OCI-LY1 (cell line): ENCODE measurements around the gene NTRK3.

Experiments used
- EZH2 ChIP-seq: fragments of 200-600 bp; sonication (generic), shearing (Covaris generic); IDR thresholded peaks from 2 replicates; pipeline ENCODE4 v1.8.0; 2017; ENCODE audit warnings: borderline replicate concordance, mixed run types, mild to moderate bottlenecking, antibody characterized with exemption, low read length, moderate library complexity, mixed read lengths
- TF ChIP-seq, protein P1 (sequence below): fragments of 200-600 bp; sonication (generic), shearing (Covaris generic); IDR thresholded peaks from 2 replicates; pipeline ENCODE4 v1.5.1; 2017; ENCODE audit warnings: mild to moderate bottlenecking, antibody characterized with exemption, low read length, moderate library complexity, mixed read lengths

DNA sequence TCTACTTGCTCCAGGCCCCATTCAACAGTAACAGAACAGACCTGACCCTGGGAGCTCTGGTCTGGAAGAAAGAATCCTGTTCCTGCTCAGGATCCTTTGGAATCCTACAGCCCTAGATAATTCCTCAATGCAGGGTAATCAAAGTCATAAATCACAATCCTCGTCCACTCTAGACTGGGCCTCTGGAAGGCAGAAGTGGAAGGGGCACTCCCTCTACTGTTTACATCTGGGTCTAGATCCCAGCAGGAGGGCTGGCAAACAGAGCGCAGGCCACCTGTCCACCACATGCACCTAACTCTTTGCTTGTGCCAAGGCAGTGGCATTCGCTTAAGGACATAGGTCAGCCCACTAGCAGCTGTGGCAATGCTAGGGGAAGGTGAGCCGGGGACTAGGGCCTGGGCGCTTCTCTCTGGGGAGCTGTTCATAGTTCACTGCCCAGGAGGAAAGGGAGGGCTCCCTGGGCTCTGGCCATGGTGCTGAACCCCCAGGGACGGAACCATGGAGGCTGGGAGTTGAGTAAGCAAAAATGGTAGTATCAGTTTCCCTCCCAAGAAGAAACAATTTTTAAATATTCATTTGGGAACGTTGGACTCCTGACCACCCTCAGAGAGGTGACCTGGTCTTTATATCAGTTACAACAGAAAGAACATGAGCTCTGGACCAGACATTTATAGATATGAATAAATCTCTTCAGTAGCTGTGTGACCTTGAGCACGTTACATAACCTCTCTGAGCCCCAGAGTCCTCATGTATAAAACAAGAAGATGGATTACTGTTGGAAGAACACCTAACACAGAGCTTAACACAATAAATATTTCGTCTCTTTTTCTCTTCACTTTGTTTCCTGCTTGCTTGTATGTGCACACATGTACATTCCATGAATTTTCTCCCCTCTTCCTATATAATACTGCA lies 90.2 kb downstream of the NTRK3 start:
- TF ChIP-seq, protein P1, sequence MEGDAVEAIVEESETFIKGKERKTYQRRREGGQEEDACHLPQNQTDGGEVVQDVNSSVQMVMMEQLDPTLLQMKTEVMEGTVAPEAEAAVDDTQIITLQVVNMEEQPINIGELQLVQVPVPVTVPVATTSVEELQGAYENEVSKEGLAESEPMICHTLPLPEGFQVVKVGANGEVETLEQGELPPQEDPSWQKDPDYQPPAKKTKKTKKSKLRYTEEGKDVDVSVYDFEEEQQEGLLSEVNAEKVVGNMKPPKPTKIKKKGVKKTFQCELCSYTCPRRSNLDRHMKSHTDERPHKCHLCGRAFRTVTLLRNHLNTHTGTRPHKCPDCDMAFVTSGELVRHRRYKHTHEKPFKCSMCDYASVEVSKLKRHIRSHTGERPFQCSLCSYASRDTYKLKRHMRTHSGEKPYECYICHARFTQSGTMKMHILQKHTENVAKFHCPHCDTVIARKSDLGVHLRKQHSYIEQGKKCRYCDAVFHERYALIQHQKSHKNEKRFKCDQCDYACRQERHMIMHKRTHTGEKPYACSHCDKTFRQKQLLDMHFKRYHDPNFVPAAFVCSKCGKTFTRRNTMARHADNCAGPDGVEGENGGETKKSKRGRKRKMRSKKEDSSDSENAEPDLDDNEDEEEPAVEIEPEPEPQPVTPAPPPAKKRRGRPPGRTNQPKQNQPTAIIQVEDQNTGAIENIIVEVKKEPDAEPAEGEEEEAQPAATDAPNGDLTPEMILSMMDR = no peak
- TF ChIP-seq EZH2 = no peak
